ENCODE measurements around the gene EXPH5.
A peak's percentile ranks its signal among the peaks of the same experiment; 100 is the strongest.

Gene EXPH5

DNA sequence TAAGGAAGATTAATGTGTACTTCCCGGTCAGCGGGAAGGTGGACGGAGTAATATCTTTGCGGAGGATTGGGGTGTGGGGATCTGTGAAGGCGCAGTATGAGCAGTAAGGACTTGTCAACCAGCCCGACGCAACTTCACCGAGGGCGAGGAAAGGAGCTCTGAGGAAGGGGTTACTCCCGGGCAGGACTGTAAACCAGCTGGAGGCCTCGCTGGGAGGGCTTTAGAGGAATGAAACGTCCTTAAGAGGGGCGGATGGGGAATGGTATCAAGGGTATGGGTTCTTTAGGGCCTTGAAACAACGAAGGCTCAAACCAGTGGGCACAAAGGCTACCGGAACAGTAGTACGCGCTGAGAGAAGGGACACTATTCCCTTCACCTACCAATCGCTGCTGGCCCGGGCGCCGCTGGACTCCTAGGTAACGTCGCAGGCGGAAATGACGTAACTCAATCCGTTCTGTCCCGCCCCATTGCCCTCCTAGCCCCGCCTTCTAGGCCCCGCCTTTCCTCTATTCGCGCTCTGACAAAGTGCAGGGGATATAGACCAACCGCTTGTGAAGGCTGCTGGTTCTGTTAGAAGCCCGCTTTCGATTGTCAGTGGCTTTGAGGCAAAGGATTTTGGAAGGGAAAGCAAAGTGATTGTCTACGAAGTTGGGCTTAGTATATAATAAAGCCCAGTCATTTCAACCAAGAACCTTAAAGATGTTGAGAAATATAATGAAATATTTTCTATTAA lies 126.3 kb downstream of the EXPH5 start, which contains the start of gene C11orf65 (continued):
- TF ChIP-seq ZBTB11 (tag by site-specific recombination; conservative IDR thresholded peaks at IDR 0.05; ENCODE audit: low read depth), result peak; percentile 81
- TF ChIP-seq ZNF600 (tag by site-specific recombination; IDR thresholded peaks at IDR 0.05), result peak; percentile 81
- no peak for TF ChIP-seq ZNF362 (tag by site-specific recombination; IDR thresholded peaks at IDR 0.05)
- TF ChIP-seq SP3 (tag by site-specific recombination; IDR thresholded peaks at IDR 0.05), result peak; percentile 75
- TF ChIP-seq ZNF558 (tag by site-specific recombination; IDR thresholded peaks at IDR 0.05), result no peak
- TF ChIP-seq ZNF791 (tag by site-specific recombination; IDR thresholded peaks at IDR 0.05), result no peak
- TF ChIP-seq, protein P1, sequence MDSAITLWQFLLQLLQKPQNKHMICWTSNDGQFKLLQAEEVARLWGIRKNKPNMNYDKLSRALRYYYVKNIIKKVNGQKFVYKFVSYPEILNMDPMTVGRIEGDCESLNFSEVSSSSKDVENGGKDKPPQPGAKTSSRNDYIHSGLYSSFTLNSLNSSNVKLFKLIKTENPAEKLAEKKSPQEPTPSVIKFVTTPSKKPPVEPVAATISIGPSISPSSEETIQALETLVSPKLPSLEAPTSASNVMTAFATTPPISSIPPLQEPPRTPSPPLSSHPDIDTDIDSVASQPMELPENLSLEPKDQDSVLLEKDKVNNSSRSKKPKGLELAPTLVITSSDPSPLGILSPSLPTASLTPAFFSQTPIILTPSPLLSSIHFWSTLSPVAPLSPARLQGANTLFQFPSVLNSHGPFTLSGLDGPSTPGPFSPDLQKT (IDR thresholded peaks at IDR 0.05; ENCODE audit: borderline replicate concordance, low read depth, low read length), result no peak
- TF ChIP-seq HIC1 (tag by site-specific recombination; IDR thresholded peaks at IDR 0.05), result no peak
- TF ChIP-seq ZNF624 (tag by site-specific recombination; IDR thresholded peaks at IDR 0.05), result no peak
- no peak for TF ChIP-seq ZNF146 (tag by site-specific recombination; IDR thresholded peaks at IDR 0.05)
- TF ChIP-seq, protein P2, sequence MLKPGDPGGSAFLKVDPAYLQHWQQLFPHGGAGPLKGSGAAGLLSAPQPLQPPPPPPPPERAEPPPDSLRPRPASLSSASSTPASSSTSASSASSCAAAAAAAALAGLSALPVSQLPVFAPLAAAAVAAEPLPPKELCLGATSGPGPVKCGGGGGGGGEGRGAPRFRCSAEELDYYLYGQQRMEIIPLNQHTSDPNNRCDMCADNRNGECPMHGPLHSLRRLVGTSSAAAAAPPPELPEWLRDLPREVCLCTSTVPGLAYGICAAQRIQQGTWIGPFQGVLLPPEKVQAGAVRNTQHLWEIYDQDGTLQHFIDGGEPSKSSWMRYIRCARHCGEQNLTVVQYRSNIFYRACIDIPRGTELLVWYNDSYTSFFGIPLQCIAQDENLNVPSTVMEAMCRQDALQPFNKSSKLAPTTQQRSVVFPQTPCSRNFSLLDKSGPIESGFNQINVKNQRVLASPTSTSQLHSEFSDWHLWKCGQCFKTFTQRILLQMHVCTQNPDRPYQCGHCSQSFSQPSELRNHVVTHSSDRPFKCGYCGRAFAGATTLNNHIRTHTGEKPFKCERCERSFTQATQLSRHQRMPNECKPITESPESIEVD (tag by site-specific recombination; IDR thresholded peaks at IDR 0.05), result no peak
- no peak for TF ChIP-seq ZNF571 (tag by site-specific recombination; IDR thresholded peaks at IDR 0.05)
- no peak for TF ChIP-seq ZNF391 (tag by site-specific recombination; IDR thresholded peaks at IDR 0.05; ENCODE audit: borderline replicate concordance, low read depth)
- no peak for TF ChIP-seq ZFHX2 (tag by site-specific recombination; conservative IDR thresholded peaks at IDR 0.05)
- peak; percentile 28; the same call in 1 of the 2 replicates for TF ChIP-seq ZNF777 (tag by site-specific recombination; IDR thresholded peaks at IDR 0.05; ENCODE audit: borderline replicate concordance)
- no peak for TF ChIP-seq ZNF707 (tag by site-specific recombination; IDR thresholded peaks at IDR 0.05)
- no peak; the same call in 1 of the 2 replicates for TF ChIP-seq MZF1 (tag by site-specific recombination; IDR thresholded peaks at IDR 0.05; ENCODE audit: borderline replicate concordance)
- peak; percentile 48; the same call in 1 of the 2 replicates for TF ChIP-seq ZIC2 (tag by site-specific recombination; IDR thresholded peaks at IDR 0.05)
- no peak for TF ChIP-seq ZNF555 (tag by site-specific recombination; conservative IDR thresholded peaks at IDR 0.05)
- TF ChIP-seq ZNF366 (tag by site-specific recombination; conservative IDR thresholded peaks at IDR 0.05), result 0 out of 2 replicates have a peak, but pooled peaks have one; percentile 43
- no peak for TF ChIP-seq ZBTB7A (tag by site-specific recombination; IDR thresholded peaks at IDR 0.05; ENCODE audit: low read depth)
- TF ChIP-seq ZNF280C (tag by site-specific recombination; IDR thresholded peaks at IDR 0.05), result no peak
- TF ChIP-seq ZNF747 (tag by site-specific recombination; IDR thresholded peaks at IDR 0.05), result no peak
- no peak for TF ChIP-seq SP7 (tag by site-specific recombination; IDR thresholded peaks at IDR 0.05)
- peak; percentile 91 for TF ChIP-seq ZBTB8A (tag by site-specific recombination; IDR thresholded peaks at IDR 0.05)
- TF ChIP-seq RBAK (tag by site-specific recombination; IDR thresholded peaks at IDR 0.05), result no peak
